SK-N-SH (cell line): Measurements from ENCODE around the gene FHOD3. TPM values are rescaled to one million over a fixed set of nuclear protein-coding genes. Genes with fewer than 3 reads are reported as not detected.

Experiments
- CTCF ChIA-PET: fragments of 300-600, 350-600 bp; formaldehyde crosslinking; extraction: SDS; loops from one replicate; lab custom pipeline; 2021; lab: Yijun Ruan, JAX
- POLR2A ChIA-PET: fragments of 350-600 bp; sonication (Branson Sonifier 250); formaldehyde crosslinking; extraction: SDS; loops from one replicate; lab custom pipeline; 2020; ENCODE audit warnings: antibody characterized with exemption, inconsistent platforms; lab: Yijun Ruan, JAX
- DNase-seq: peaks from one replicate; pipeline ENCODE4 v3.0.0; 2012
- H2AFZ ChIP-seq: fragments of 200-600 bp; sonication (generic); 2 replicates; pipeline ENCODE4 v1.8.1; 2016; ENCODE audit warnings: antibody characterized with exemption, mild to moderate bottlenecking, low read depth
- H3F3A ChIP-seq: fragments of 200-600 bp; sonication (generic); replicated peaks from 2 replicates; pipeline ENCODE3; 2016; ENCODE audit warnings: antibody characterized with exemption, mild to moderate bottlenecking; ENCODE audit not compliant: insufficient read depth
- H3K27ac ChIP-seq, 2 experiments: fragments of 200-500 bp in 1 of 2; fragments of 200-600 bp in 1 of 2; sonication (Bioruptor generic) in 1 of 2; sonication (generic), shearing (Covaris generic) in 1 of 2; 2 replicates each; pipeline versions ENCODE4 v1.5.1 to v1.6.1; 2014 to 2016; ENCODE audit warnings: low read depth in 2 of 2, inconsistent platforms in 1 of 2, low read length in 1 of 2, mild to moderate bottlenecking in 1 of 2, mixed read lengths in 1 of 2
- H3K27me3 ChIP-seq: fragments of 200-600 bp; sonication (generic), shearing (Covaris generic); 2 replicates; pipeline ENCODE4 v1.6.1; 2016; ENCODE audit warnings: mixed run types; ENCODE audit not compliant: insufficient read depth
- H3K36me3 ChIP-seq, 2 experiments: fragments of 200-500 bp in 1 of 2; fragments of 200-600 bp in 1 of 2; sonication (Bioruptor generic) in 1 of 2; sonication (generic) in 1 of 2; replicated peaks in 1 of 2; 2 replicates each; pipeline versions ENCODE3 to v1.5.1; 2014 to 2016; ENCODE audit warnings: low read length in 1 of 2, mild to moderate bottlenecking in 1 of 2; ENCODE audit not compliant: insufficient read depth in 2 of 2, control insufficient read depth in 1 of 2
- H3K4me1 ChIP-seq, 2 experiments: fragments of 200-500 bp in 1 of 2; fragments of 200-600 bp in 1 of 2; sonication (Bioruptor generic) in 1 of 2; sonication (generic), shearing (Covaris generic) in 1 of 2; 2 replicates each; pipeline versions ENCODE4 v1.5.1 to v1.6.1; 2014 to 2016; ENCODE audit warnings: low read depth in 1 of 2, low read length in 1 of 2, mixed run types in 1 of 2; ENCODE audit not compliant: insufficient read depth in 2 of 2, control insufficient read depth in 1 of 2
- H3K4me2 ChIP-seq: fragments of 200-600 bp; sonication (generic), shearing (Covaris generic); 2 replicates; pipeline ENCODE4 v1.6.1; 2017; ENCODE audit warnings: mixed run types
- H3K4me3 ChIP-seq, 2 experiments: fragments of 200-500 bp in 1 of 2; fragments of 200-600 bp in 1 of 2; sonication (Bioruptor generic) in 1 of 2; sonication (generic), shearing (Covaris generic) in 1 of 2; 2 replicates each; pipeline versions ENCODE4 v1.5.1 to v1.8.1; 2014 to 2016; ENCODE audit warnings: low read depth in 2 of 2, inconsistent platforms in 1 of 2, low read length in 1 of 2, mild to moderate bottlenecking in 1 of 2, mixed read lengths in 1 of 2, moderate library complexity in 1 of 2
- H3K79me2 ChIP-seq: fragments of 200-600 bp; sonication (generic); 2 replicates; pipeline ENCODE4 v1.8.1; 2017; ENCODE audit warnings: mild to moderate bottlenecking; ENCODE audit not compliant: insufficient read depth
- H3K9ac ChIP-seq: fragments of 200-600 bp; sonication (generic); 2 replicates; pipeline ENCODE4 v1.6.1; 2017; ENCODE audit warnings: mixed run types
- H3K9me2 ChIP-seq: fragments of 200-600 bp; sonication (generic); 2 replicates; pipeline ENCODE4 v1.6.1; 2017; ENCODE audit warnings: mixed run types
- H3K9me3 ChIP-seq: fragments of 200-600 bp; sonication (generic); 2 replicates; pipeline ENCODE4 v1.6.1; 2017; ENCODE audit warnings: mixed run types, mild to moderate bottlenecking, moderate library complexity
- H4K20me1 ChIP-seq: fragments of 200-600 bp; sonication (generic); 2 replicates; pipeline ENCODE4 v1.6.1; 2017; ENCODE audit warnings: mild to moderate bottlenecking, mixed run types; ENCODE audit not compliant: insufficient read depth
- ELF1 ChIP-seq: IDR thresholded peaks from 2 replicates; pipeline ENCODE4 v1.4.0; 2012
- FOSL2 ChIP-seq: IDR thresholded peaks from 2 replicates; pipeline ENCODE4 v1.4.0; 2012; ENCODE audit warnings: low read depth, mild to moderate bottlenecking, moderate library complexity, borderline replicate concordance
- FOXM1 ChIP-seq: IDR thresholded peaks from 2 replicates; pipeline ENCODE4 v1.4.0; 2012; ENCODE audit warnings: low read depth, mild to moderate bottlenecking
- GATA2 ChIP-seq: sonication (generic); formaldehyde crosslinking; IDR thresholded peaks from 2 replicates; pipeline ENCODE4 v1.5.0; 2020; ENCODE audit warnings: mild to moderate bottlenecking, missing genetic modification reagents
- IRF3 ChIP-seq: fragments of 150-350 bp; IDR thresholded peaks from 2 replicates; pipeline ENCODE4 v1.6.1; 2016; ENCODE audit warnings: mild to moderate bottlenecking, low read depth, low read length
- JUND ChIP-seq: IDR thresholded peaks from 2 replicates; pipeline ENCODE4 v1.4.0; 2012
- MEF2A ChIP-seq: IDR thresholded peaks from 2 replicates; pipeline ENCODE4 v1.4.0; 2012; ENCODE audit warnings: low read depth, borderline replicate concordance
- PBX3 ChIP-seq: IDR thresholded peaks from 2 replicates; pipeline ENCODE4; 2012
- POLR2AphosphoS5 ChIP-seq: IDR thresholded peaks from 2 replicates; pipeline ENCODE4 v1.6.1; 2012; ENCODE audit warnings: low read depth, low read length
- REST ChIP-seq: IDR thresholded peaks from 2 replicates; pipeline ENCODE4 v1.6.1; 2012; ENCODE audit warnings: mild to moderate bottlenecking, low read depth, low read length, moderate library complexity
- RFX5 ChIP-seq: IDR thresholded peaks from 2 replicates; pipeline ENCODE4 v1.6.1; 2012; ENCODE audit warnings: mild to moderate bottlenecking, improper control_type of control experiment, low read length
- RXRA ChIP-seq: IDR thresholded peaks from 2 replicates; pipeline ENCODE4 v1.4.0; 2012; ENCODE audit warnings: low read depth, mild to moderate bottlenecking, borderline replicate concordance
- SMC3 ChIP-seq: IDR thresholded peaks from 2 replicates; pipeline ENCODE4 v1.6.1; 2012; ENCODE audit warnings: low read depth, low read length, improper control_type of control experiment
- TAF1 ChIP-seq: IDR thresholded peaks from 2 replicates; pipeline ENCODE4 v1.6.1; 2012; ENCODE audit warnings: low read depth, mild to moderate bottlenecking, low read length, moderate library complexity, borderline replicate concordance
- WGBS: methylation state at CpG from one replicate; pipeline ENCODE4 v1.1.6; 2017; ENCODE audit warnings: low lambda C conversion rate; 5-methylcytosine and 5-hydroxymethylcytosine counted together
- polyA plus RNA-seq, 3 experiments: library from polyadenylated mRNA; depleted of rRNA; stranded (reverse); fragments of >200 nt; gene quantifications; 2 replicates each; pipeline ENCODE4 v1.2.3, GENCODE V29; 2012

The FHOD3 gene
- polyA plus RNA-seq, 1 of the 3 experiments (the other 2 are of a cell fraction), result 10.9 TPM

- no peak overlapping the region for H3K4me3 ChIP-seq
- no peak overlapping the region for H2AFZ ChIP-seq
- no peaks in the 10 kb centered on the region for H3K9me2 ChIP-seq
- H3K9me3 ChIP-seq, result no peaks in the 10 kb centered on the region
- ChIA-PET CTCF (no interaction called here), POLR2A (no interaction called here)
- no peak for DNase-seq
- no peaks in the 10 kb centered on the region for H3F3A ChIP-seq
- H3K9ac ChIP-seq, result no peak overlapping the region
- H3K79me2 ChIP-seq, result no peaks in the 10 kb centered on the region
- 85% methylated on average over 12 of the region's 13 CpGs for WGBS
- no peaks in the 10 kb centered on the region for H4K20me1 ChIP-seq
- H3K4me1 ChIP-seq, result peaks cover 0 to 2% of the 10 kb centered on the region in 2 experiments; a peak in 1 of 4 replicates
- H3K36me3 ChIP-seq, result no peaks in the 10 kb centered on the region
- TF ChIP-seq FOXM1 (no peak), REST (no peak), PBX3 (no peak), GATA2 (CRISPR knock-in tag) (no peak), SMC3 (no peak), RFX5 (no peak), MEF2A (no peak), FOSL2 (no peak), POLR2AphosphoS5 (no peak), ELF1 (no peak), IRF3 (no peak), JUND (no peak), TAF1 (no peak), RXRA (no peak)
- H3K4me2 ChIP-seq, result no peak overlapping the region
- H3K27ac ChIP-seq, result no peak overlapping the region; a peak in 2 of 4 replicates
- H3K27me3 ChIP-seq, result no peaks in the 10 kb centered on the region
These were observed 293.4 kb downstream of the FHOD3 start for GRCh38 chr18:36590621-36591580.
